Fibroblast of lung (primary cell): Measurements from ENCODE around the gene DNAJB11. TPM values are rescaled to one million over a fixed set of nuclear protein-coding genes. Genes with fewer than 3 reads are reported as not detected.
A peak's percentile ranks its signal among the peaks of the same experiment; 100 is the strongest.

ENCODE experiments used
- DNase-seq, 2 donors: peaks; one replicate each; pipeline versions ENCODE4 v3.0.0 to v3.0.0-alpha.2; 2010; ENCODE audit warnings: low read depth in 2 of 2
- H2AFZ ChIP-seq: 2 replicates; pipeline ENCODE4 v1.5.1; 2012; ENCODE audit warnings: low read length, control low read depth, inconsistent platforms
- H3K27ac ChIP-seq: 2 replicates; pipeline ENCODE4 v1.5.1; 2011; ENCODE audit warnings: low read length, control low read depth; ENCODE audit not compliant: insufficient read depth
- H3K27me3 ChIP-seq: 2 replicates; pipeline ENCODE4 v1.5.1; 2011; ENCODE audit warnings: mild to moderate bottlenecking, low read length; ENCODE audit not compliant: control insufficient read depth, insufficient read depth
- H3K36me3 ChIP-seq: 2 replicates; pipeline ENCODE4 v1.5.1; 2011; ENCODE audit warnings: low read length; ENCODE audit not compliant: control insufficient read depth, insufficient read depth
- H3K4me1 ChIP-seq: 2 replicates; pipeline ENCODE4 v1.5.1; 2011; ENCODE audit warnings: low read length; ENCODE audit not compliant: control insufficient read depth, insufficient read depth; ENCODE audit errors: extremely low read depth
- H3K4me2 ChIP-seq: 2 replicates; pipeline ENCODE4 v1.5.1; 2011; ENCODE audit warnings: low read length, control low read depth; ENCODE audit not compliant: insufficient read depth; ENCODE audit errors: extremely low read depth
- H3K4me3 ChIP-seq, 4 experiments: fragments of 200-600 bp in 1 of 4; sonication (generic) in 1 of 4; replicated peaks in 1 of 4; 2 replicates each; pipeline ENCODE4 v1.5.1; 2011 to 2016; ENCODE audit warnings: low read length in 4 of 4, low read depth in 3 of 4, mild to moderate bottlenecking in 3 of 4, control low read depth in 2 of 4, inconsistent platforms in 1 of 4, mixed read lengths in 1 of 4; ENCODE audit not compliant: insufficient read depth in 1 of 4; ENCODE audit errors: control extremely low read depth in 1 of 4
- H3K79me2 ChIP-seq: 2 replicates; pipeline ENCODE4 v1.5.1; 2012; ENCODE audit warnings: mild to moderate bottlenecking, low read length, inconsistent platforms; ENCODE audit not compliant: control insufficient read depth, insufficient read depth
- H3K9ac ChIP-seq: 2 replicates; pipeline ENCODE4 v1.5.1; 2011; ENCODE audit warnings: mild to moderate bottlenecking, low read length, control low read depth; ENCODE audit not compliant: insufficient read depth
- H3K9me3 ChIP-seq: 2 replicates; pipeline ENCODE4 v1.5.1; 2012; ENCODE audit warnings: low read depth, low read length; ENCODE audit not compliant: control insufficient read depth, insufficient read depth
- H4K20me1 ChIP-seq: 2 replicates; pipeline ENCODE4 v1.5.1; 2011; ENCODE audit warnings: low read length; ENCODE audit not compliant: control insufficient read depth, insufficient read depth; ENCODE audit errors: extremely low read depth
- CTCF ChIP-seq, 2 donors: IDR thresholded peaks in 1 of 2; conservative IDR thresholded peaks in 1 of 2; 1 replicate in 1 of 2; 2 replicates in 1 of 2; pipeline ENCODE4 v1.5.1; 2011 to 2012; ENCODE audit warnings: low read length in 2 of 2, control low read depth in 1 of 2, inconsistent platforms in 1 of 2, low read depth in 1 of 2, mild to moderate bottlenecking in 1 of 2
- EZH2 ChIP-seq: IDR thresholded peaks from 2 replicates; pipeline ENCODE4 v1.5.1; 2012; ENCODE audit warnings: low read length, control low read depth, mild to moderate bottlenecking; ENCODE audit errors: missing control alignments
- polyA plus RNA-seq, 2 donors: library from polyadenylated mRNA; depleted of rRNA in 1 of 2; stranded (reverse) in 1 of 2; unstranded in 1 of 2; fragments of >200 nt; gene quantifications; 2 replicates each; pipeline ENCODE4 v1.2.1, GENCODE V29; 2011 to 2012; ENCODE audit warnings: missing spikeins in 1 of 2
- total RNA-seq: library from RNA; depleted of rRNA; stranded (reverse); fragments of >200 nt; gene quantifications from 2 replicates; pipeline ENCODE4 v1.2.1, GENCODE V29; 2014

The DNAJB11 gene
- total and polyA plus RNA-seq, 2 donors (not counting 1 experiment from before 2014, with no cell fraction given), result 37.5 to 59.1 TPM

- Histone ChIP-seq H3K4me3 (no peak overlapping the region), H4K20me1 (no peaks in the 10 kb centered on the region), H3K9me3 (no peaks in the 10 kb centered on the region), H3K36me3 (peaks cover 6% of the 10 kb centered on the region), H3K27ac (no peak overlapping the region), H3K4me1 (no peaks in the 10 kb centered on the region), H3K79me2 (no peaks in the 10 kb centered on the region), H3K9ac (no peak overlapping the region), H2AFZ (no peak overlapping the region), H3K27me3 (no peaks in the 10 kb centered on the region), H3K4me2 (no peak overlapping the region)
- no peak for DNase-seq
- TF ChIP-seq CTCF (conservative IDR thresholded peaks at IDR 0.05 in 1 of 2, IDR thresholded peaks at IDR 0.05 in 1 of 2; ENCODE audit: low read depth in 1 of 2, low read length in 2 of 2) (no peak), EZH2 (no peak)
These were observed 16.7 kb downstream of the DNAJB11 start for GRCh38 chr3:186587183-186587582.

GRCh38 chr3:186588632-186589031 is 18.1 kb downstream of the DNAJB11 start:
- H3K27ac ChIP-seq, result no peak overlapping the region
- DNase-seq, result no peak
- H2AFZ ChIP-seq, result no peak overlapping the region
- H3K27me3 ChIP-seq, result no peaks in the 10 kb centered on the region
- H3K9me3 ChIP-seq, result no peaks in the 10 kb centered on the region
- no peaks in the 10 kb centered on the region for H4K20me1 ChIP-seq
- H3K79me2 ChIP-seq, result no peaks in the 10 kb centered on the region
- no peak for TF ChIP-seq CTCF (conservative IDR thresholded peaks at IDR 0.05 in 1 of 2, IDR thresholded peaks at IDR 0.05 in 1 of 2; ENCODE audit: low read depth in 1 of 2, low read length in 2 of 2)
- no peak for TF ChIP-seq EZH2
- H3K4me3 ChIP-seq, result no peak overlapping the region
- H3K36me3 ChIP-seq, result peaks cover 4% of the 10 kb centered on the region
- H3K9ac ChIP-seq, result no peak overlapping the region
- H3K4me1 ChIP-seq, result no peaks in the 10 kb centered on the region
- H3K4me2 ChIP-seq, result no peak overlapping the region

- Histone ChIP-seq H3K36me3 (peaks cover 2% of the 10 kb centered on the region), H3K79me2 (no peaks in the 10 kb centered on the region), H3K27ac (no peak overlapping the region), H3K9ac (no peak overlapping the region), H3K9me3 (no peaks in the 10 kb centered on the region), H4K20me1 (no peaks in the 10 kb centered on the region), H2AFZ (no peak overlapping the region), H3K27me3 (no peaks in the 10 kb centered on the region), H3K4me1 (no peaks in the 10 kb centered on the region), H3K4me2 (no peak overlapping the region), H3K4me3 (no peak overlapping the region)
- peak in 1 of 2 donors; percentile 51 for DNase-seq
- TF ChIP-seq EZH2 (no peak), CTCF (conservative IDR thresholded peaks at IDR 0.05 in 1 of 2, IDR thresholded peaks at IDR 0.05 in 1 of 2; ENCODE audit: low read depth in 1 of 2, low read length in 2 of 2) (peak in 1 of 2 donors; percentile 40)
These were observed 18.6 kb downstream of the DNAJB11 start for GRCh38 chr3:186589121-186589520.
